ENCODE data around the gene CNOT9. TPM values are rescaled to one million over a fixed set of nuclear protein-coding genes. Genes with fewer than 3 reads are reported as not detected.

CNOT9 gene
- total and polyA plus RNA-seq, 10 of the 15 experiments (the other 5 are each of a cell fraction or from before 2014, with no cell fraction given) = 51.0 to 172 (median 98.2) TPM

- TF ChIP-seq CUX1 (IDR thresholded peaks at IDR 0.05; ENCODE audit: insufficient replicate concordance, low read depth, low read length) (peak; percentile 67), JUND (IDR thresholded peaks at IDR 0.05; ENCODE audit: low read depth, low read length) (no peak), MYC (IDR thresholded peaks at IDR 0.05; ENCODE audit: insufficient read depth, insufficient read length, insufficient replicate concordance, low read length, severe bottlenecking) (no peak), CHD1 (IDR thresholded peaks at IDR 0.05; ENCODE audit: low read depth, low read length) (no peak), SKIL (IDR thresholded peaks at IDR 0.05; ENCODE audit: low read depth, poor library complexity, severe bottlenecking) (no peak), ASH2L (IDR thresholded peaks at IDR 0.05; ENCODE audit: borderline replicate concordance, low read depth) (no peak), PBX3 (IDR thresholded peaks at IDR 0.05; ENCODE audit: insufficient replicate concordance, low read depth, low read length) (no peak), KDM1A (IDR thresholded peaks at IDR 0.05; ENCODE audit: borderline replicate concordance) (no peak), ZNF217 (IDR thresholded peaks at IDR 0.05) (no peak), PAX8 (IDR thresholded peaks at IDR 0.05) (no peak), HDAC2 (IDR thresholded peaks at IDR 0.05) (no peak), GATAD2B (conservative IDR thresholded peaks at IDR 0.05; ENCODE audit: low read depth) (no peak), SRF (IDR thresholded peaks at IDR 0.05; ENCODE audit: low read depth in 2 of 2, low read length in 2 of 2) (no peak), ZBTB33 (IDR thresholded peaks at IDR 0.05) (no peak), MEF2B (IDR thresholded peaks at IDR 0.05; ENCODE audit: partially characterized antibody, poor library complexity, severe bottlenecking) (no peak), POU2F2 (IDR thresholded peaks at IDR 0.05; ENCODE audit: borderline replicate concordance, low read depth, low read length) (no peak), POLR2A (IDR thresholded peaks at IDR 0.05; ENCODE audit: low read depth, low read length) (no peak), IKZF2 (IDR thresholded peaks at IDR 0.05) (peak; percentile 71 to 76; a peak in 3 of 4 replicates), EZH2 (IDR thresholded peaks at IDR 0.05; ENCODE audit: borderline replicate concordance, control insufficient read depth, low read depth, low read length) (no peak), SP1 (IDR thresholded peaks at IDR 0.05; ENCODE audit: low read depth, low read length) (no peak)
Observed at GRCh38 chr2:218547978-218548377, 20.7 kb upstream of the CNOT9 start (continued).

All from GM12878 (cell line).